Epithelial cell of prostate (primary cell): Measurements from ENCODE around the gene BPIFB1.

ENCODE experiments used
- DNase-seq: peaks from one replicate; pipeline ENCODE4 v3.0.0-alpha.2; 2011; ENCODE audit warnings: low read depth, low spot score
- H3K27ac ChIP-seq: fragments of 450-650 bp; 2 replicates; pipeline ENCODE4 v1.5.1; 2017; ENCODE audit warnings: mild to moderate bottlenecking

Gene BPIFB1

DNA sequence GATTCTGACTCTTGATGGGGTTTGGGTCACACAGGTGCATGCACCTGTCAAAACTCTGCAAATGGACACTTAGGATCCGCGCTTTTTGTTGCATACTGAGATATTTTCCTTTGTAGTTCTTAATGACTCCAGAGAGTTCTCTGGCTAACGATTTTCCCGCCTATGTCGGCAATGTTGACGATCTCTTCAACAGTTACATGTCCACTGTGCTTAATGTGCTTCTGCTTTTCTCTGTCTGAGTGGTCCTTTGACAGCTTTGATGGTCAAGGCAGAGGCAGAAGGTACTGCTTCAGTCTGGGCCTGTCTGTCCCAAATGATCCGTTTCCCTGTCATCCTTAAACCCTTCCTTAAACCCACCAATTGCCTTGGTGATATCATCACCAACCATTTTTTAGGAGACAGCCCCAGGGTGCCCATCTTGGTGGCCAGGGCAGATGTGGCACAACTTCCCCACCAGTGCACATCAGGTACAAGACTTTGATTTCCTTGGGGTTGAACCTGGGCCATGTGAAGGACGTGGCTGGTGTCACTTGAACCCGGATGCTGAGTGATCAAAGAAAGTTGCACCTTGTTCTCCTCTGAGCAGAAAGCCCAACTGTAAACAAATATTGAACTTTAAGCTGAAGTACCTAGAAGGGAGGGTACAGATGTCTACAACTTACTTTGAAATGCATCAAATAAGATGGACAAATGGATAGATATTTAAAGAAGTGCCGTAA is 10.7 kb upstream of the BPIFB1 start:
- H3K27ac ChIP-seq, result no peak overlapping the region
- DNase-seq, result no peak

DNA sequence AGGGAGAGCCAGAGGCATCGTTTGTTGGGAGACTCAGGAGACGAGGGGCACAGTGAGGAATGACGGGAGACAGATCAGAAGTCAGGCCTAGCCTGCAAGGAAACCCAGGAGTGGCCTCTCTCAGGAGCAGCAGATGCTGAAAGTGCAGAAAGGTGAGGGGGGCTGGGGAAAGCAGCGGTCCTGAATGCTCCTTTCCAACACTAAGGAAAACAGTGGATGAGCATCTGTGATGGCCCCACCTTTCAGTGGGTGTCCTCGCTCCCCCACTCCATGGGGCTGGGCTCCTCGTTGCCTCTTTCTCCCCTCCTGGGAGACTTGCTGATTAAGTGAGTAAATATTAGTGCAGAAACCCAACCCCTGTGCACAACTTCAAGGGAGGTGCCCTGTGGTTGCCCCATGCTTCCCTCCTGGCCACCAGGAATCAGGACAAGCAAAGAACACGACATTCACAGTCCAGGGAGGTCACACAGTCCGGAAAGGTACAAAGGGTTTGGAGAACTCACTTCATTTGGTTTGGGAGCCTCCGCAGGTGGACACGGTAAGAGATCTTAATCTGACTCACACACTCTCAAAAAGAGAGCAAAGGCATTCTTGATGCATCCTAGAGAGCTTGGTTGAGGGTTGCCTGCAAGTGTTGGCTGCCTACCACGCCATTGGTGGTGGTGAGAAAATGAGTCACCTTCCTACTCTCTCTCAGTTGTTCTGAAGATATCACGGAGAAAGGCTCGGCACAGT is 9.7 kb upstream of the BPIFB1 start:
- DNase-seq, result no peak
- H3K27ac ChIP-seq, result no peak overlapping the region

DNA sequence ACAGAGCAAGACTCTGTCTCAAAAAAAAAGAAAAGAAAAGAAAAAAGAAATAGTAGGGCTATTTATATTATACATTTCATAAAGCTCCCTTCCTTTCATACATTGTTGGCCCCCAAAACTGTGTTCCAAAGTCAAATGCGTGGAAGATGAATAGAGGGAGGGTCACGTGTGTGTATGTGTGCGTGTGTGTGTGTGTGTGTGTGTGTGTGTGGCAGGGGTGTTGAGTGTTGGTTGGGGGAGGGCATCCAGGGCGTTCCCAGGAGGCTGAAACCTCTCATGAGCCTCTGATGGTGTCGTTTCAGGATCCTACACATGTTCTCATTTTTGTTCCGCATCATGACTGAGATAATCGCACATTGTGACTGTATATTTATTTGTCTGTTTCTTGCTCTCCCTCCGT is 7.8 kb upstream of the BPIFB1 start:
- no peak for DNase-seq
- H3K27ac ChIP-seq, result no peak overlapping the region

DNA sequence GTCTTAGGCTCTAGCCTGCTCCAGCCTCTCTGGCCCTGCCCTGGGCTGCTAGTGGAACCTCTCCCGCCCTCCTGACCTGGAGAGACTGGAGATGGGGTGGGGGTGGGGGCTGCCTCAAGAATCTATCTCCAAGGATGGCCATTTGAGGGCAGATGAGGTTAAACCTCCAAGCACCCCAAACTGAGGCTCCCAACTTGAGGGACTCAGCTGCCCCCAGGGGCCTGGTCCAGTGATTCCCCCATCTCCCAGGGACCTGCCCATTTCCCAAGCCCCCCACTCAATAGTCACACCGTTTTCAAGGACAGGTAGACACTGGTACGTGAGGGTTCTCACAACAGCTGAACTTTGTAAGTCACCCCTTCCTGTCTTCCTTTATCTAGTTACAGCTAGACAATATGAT is 7.1 kb upstream of the BPIFB1 start:
- no peak for DNase-seq

DNA sequence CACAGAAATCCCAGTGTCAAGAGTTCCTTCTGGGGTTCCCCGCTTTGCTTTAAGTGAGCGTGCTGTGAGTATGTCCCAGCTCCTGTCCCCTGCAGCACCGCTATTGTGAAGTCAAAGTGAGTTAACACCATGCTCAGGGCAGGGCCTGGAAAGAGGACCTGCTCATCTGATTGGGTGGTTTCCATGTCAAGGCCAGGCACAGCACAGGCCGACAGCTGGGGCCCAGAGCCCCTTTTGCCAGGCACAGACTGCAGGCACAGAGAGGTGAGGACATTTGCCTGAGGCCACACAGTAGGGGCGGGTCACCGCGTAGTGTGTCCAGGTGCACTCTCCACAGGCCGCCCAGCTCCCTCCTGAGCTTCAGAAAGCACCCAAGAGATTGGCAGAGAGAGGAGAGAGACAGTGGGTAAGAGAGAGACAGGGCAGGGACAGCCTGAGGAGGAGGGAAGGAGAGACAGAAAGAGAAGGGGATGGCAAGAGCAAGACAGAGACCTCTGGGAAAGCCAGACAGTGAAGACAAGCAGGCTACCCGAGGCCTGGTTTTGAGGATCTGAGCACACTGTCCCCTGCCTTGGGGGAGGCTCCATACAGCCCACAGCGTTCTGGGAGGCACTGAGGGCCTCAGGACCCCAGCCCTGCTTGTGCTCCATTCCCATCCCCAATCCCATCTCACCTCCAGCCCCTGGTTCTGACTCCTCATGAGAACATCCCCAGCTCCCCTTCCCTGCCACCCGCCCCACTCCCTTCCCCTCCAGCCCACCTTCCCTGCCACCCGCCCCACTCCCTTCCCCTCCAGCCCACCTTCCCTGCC is 6.5 kb upstream of the BPIFB1 start:
- no peak overlapping the region for H3K27ac ChIP-seq
- no peak for DNase-seq

More for the DNA sequence above, 7.1 kb upstream of the BPIFB1 start:
- no peak overlapping the region for H3K27ac ChIP-seq

DNA sequence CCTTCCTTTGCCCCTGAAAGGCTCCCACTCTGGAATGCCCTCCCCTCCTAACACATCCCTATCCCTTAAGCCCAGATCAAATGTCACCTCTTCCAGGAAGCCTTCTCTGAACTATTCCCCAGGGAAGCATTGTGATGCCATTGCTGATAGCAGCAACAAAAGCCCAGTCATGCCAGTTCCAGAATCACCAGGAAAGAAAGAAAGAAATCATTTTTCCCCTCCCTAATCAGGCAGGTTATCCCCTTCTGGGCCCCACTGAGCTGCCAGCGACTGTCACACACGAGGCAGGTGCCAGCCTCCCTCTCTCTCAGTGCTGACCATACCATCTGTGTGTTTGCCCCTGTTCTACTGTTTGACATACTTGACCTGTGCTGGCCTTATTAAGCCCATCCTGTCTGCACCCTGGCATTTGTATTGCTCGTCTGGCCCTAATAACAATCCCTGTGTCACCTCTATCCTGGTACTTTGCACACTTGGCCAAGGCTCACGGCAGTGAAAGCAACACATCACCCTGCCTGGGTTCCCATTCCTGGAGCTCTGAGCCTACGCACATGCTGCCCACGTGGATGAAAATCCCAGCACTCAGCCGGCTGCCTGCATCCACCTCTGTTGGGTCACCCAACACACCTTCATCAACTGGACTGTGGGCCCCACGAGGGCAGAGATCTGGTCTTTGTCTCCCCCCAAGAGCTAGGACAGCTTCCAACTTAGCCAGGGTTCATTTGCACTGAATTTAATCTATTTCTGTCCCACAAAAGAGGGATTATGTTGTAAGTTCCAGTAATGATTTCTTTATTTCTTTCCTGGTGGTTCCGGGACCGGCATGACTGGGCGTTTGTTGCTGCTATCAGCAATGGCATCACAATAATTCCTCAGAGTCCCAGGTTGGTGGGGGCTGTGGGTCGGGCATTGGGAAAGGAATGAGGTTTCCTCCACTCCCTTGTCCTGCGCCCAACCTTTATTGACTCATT is 5.3 kb upstream of the BPIFB1 start:
- no peak overlapping the region for H3K27ac ChIP-seq
- no peak for DNase-seq

DNA sequence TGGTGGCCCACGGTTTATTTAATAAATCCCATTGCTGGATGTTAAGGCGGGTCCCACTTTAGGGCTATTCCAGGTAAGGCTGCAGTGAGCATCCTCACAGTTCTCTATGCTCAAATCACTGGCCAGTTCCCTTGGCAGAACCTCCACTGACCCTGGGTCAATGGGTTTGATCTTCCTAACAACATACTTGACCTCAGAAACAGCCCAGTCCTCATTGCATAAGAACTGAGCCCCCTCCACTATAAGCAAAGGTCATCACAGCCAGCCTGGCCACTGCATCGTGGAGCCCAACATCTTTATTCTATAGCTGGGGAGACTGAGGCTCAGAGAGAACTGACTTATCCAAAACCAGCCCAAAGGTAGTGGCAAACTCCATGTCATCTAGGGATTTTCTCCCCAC is 4.3 kb upstream of the BPIFB1 start:
- no peak overlapping the region for H3K27ac ChIP-seq
- no peak for DNase-seq

DNA sequence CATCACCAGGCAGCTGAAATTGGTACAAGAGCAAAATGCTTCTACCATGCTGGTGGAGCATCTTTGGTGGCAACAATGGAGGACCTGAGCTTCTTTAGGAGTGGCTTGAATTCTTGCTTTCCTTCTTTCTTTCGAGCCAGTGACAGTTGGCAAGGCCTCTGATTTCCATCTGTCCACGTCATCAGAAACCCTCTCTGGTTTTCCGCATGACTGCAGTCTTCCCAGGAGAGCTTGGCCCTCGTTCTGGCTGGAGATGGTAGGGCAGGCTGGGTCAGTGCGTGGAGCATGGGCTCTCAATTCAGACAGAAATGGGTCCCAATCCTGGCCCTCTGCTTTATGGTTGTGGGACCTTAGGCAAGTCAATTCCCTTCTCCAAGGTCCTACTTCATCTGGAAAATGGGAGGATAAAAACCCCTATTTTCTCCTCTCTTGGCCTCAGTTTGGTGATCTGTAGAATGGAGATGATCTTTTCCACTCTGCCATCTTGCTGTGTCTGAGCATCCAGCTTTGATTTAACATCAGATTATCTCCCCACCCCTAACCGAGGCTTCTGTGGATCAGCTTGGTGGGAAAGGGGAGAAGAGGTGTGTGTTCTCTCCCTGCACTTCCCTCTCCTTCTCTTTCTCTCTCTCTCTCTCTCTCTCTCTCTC is 3.6 kb upstream of the BPIFB1 start:
- no peak overlapping the region for H3K27ac ChIP-seq
- no peak for DNase-seq

DNA sequence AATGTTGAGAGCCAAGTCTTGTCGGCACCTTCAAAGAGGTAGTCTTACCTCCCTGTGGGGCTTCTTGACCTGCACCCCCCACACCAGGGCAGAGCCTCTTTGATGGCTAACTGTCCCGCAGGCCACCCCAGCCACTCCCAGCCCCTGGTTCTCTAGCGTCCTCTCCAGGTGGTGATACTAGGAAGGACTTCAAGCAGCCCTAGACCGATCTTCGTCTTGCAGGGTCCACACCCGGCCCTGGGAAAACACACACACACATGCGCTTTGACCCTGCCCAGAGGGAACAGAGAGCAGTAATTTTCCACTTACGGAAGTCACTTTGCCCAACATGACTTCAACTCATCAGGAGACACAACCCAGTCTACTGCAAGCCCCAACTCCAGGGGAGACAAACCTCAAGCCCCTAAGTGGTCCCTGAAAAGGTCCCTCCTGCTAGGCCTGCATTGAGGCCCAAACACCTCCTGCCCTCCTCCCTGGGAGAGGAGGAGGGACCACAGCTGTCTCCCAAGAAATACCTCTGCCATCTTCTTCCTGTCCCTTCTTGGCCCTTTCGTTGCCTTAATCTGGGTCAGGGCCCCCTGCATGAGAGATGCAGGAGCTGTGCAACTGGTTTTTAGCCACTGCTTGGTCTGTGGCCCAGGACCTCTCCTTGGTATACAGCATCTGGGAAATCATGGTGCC is 2.9 kb upstream of the BPIFB1 start:
- H3K27ac ChIP-seq, result no peak overlapping the region
- no peak for DNase-seq

DNA sequence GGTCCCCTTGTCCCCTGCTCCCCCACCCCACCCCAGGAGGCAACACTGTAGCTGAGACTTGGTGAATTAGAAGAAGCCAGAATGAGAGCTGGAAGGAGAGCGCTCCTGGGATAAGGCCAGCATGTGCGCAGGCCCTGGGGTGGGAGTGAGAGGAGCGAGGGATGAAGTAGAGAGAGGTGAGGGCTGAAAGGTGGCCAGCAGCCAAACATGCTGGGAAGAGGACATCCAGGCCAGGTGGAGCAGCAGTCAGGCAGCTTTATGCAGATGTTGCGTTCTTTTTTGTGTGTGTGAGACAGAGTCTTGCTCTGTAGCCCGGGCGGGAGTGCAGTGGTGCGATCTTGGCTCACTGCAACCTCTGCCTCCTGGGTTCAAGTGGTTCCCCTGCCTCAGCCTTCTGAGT is 2.2 kb upstream of the BPIFB1 start:
- DNase-seq, result no peak
- H3K27ac ChIP-seq, result no peak overlapping the region

DNA sequence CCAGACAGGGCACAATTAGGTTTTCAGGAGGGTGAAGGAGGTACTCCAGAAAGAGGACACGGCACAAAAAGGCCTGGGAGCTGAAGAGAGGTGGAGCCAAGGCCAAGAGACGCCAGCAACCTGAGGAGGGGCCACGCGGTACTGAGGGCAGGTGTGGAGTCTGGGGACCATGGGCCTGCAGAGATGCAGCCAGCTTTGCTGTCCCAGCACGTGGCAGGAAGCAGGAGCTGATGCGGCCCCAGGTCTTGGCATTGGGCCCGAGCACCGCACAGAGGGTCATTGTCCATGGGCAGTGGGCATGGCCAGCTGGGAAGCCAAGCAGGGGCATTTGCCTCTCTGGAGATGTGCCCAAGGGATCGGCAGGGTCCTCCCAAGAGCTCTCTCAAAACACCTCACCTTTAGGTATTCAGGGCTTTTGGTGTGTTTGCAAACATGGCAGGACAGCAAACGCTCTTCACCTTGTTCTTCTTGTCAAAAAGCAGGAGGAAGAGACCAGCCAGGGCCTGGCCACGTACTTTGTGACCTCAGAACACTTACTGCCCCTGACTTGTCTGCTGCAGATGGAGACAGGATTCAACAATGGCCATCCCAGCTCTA is 1.4 kb upstream of the BPIFB1 start:
- no peak overlapping the region for H3K27ac ChIP-seq
- DNase-seq, result no peak

DNA sequence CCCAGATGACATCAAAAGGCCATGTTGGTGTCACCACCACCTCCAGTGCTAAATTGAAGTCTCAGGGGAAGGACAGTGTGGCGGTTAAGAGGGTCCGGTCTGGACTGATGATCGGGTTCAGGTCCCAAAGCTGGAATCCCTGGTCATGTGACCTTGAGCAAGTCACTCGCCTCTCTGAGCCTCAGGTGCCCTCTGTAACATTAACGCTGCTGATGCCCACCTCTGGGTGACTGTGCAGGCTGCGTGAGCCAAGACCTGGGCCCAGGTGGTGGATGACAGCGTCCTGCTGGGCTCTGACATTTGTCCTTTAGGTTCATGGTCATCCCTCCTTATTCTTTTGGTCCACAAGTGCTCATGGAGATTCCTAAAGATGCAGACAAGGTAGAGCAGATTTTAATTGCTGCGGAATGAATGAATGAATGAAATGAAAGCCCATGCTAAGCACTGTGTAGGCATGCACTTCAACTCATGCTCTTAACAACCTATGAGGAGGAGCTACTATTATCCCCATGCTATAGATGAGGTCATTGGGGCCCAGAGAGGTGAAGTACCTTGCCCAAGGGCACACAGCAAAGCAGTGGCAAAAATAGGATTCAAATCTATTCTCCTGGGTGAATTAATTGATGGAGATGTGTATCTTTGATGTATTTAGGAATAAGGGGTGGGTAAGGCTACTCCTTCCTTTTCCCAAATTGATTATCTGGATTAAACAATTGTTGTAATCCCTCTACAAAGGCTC is 649 bp upstream of the BPIFB1 start:
- no peak for DNase-seq
- H3K27ac ChIP-seq, result no peak overlapping the region

DNA sequence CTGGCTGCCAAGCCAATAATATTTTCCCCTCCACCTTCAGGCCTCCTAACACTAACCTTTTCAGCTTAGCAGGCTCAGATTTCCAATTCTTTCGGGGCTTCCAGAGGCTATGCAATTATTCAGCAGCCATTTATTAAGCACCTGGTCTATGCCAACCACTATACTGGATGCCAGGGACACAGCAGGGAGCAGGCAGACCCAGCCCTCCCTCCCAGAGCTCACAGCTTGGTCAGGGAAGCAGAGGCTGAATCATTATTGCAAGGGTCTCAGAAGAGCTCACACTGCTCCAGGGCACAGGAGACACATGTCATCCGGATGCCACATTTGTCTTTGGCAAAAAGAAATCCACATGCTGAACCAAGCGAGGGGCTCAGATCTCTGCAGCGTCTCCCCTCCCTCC is 1.3 kb downstream of the BPIFB1 start:
- DNase-seq, result no peak
- no peak overlapping the region for H3K27ac ChIP-seq

DNA sequence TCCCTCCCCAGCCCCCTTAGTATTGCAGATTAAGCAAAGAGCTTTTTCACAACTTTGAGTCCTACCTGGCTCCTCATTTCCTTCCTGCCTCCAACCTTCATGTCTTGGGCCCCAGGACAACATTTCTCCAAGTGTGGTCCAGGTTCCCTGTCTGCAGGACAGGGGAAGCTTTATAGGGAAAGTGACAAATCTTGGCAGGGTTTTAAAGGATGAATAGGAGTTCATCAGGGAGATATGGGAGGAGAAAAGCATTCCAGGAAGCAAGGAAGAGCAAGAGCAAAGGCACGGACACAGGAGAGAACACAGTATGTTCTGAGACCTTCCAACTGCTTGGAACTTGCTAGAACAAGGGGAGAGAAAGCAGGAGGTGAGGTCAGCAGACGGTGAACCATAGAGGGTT is 1.9 kb downstream of the BPIFB1 start:
- no peak overlapping the region for H3K27ac ChIP-seq
- no peak for DNase-seq

DNA sequence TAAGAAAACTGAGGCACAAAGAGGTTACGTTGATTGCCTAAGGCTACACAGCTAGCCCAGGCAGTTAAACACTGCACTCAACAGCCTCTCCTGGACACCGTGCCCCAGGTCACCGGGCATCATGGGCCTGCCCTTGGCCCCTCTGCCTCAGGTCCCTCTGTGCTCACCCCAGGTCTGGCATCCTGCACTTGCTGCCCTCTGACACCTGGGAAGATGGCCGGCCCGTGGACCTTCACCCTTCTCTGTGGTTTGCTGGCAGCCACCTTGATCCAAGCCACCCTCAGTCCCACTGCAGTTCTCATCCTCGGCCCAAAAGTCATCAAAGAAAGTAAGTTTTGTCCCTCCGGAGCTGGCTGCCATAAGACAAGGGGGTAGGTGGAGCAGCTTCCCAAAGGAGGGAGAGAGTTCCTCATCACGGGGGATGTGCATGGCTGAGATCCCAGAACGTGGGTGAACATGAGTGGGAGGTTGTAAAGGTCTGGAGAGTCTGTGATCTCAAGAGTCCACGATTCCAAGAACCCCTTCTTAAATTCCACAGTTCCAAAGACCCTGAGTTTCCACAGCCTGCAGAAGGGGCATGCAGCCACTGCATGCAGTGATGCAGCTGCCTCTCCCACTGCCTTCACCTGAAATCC is 3.0 kb downstream of the BPIFB1 start:
- DNase-seq, result no peak
- no peak overlapping the region for H3K27ac ChIP-seq

DNA sequence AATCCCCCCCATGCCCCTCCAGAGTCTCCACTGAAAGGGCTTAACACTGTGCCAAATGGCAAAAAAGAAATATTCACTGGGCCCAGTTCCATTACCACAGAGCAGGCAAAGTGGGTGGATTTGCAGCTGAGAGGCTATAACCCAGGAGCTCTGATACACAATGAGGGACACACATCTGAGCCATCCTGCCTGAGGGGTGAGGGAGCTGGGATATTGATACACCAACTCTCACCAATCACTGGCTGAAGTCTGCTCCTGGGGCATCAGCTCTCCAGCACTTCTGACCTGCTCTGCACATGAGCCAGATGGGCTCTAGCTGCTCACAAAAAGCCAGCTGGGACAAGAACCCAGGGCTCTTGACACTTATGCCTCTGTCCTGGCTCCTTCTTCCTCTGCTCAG is 4.9 kb downstream of the BPIFB1 start:
- no peak for DNase-seq
- no peak overlapping the region for H3K27ac ChIP-seq

DNA sequence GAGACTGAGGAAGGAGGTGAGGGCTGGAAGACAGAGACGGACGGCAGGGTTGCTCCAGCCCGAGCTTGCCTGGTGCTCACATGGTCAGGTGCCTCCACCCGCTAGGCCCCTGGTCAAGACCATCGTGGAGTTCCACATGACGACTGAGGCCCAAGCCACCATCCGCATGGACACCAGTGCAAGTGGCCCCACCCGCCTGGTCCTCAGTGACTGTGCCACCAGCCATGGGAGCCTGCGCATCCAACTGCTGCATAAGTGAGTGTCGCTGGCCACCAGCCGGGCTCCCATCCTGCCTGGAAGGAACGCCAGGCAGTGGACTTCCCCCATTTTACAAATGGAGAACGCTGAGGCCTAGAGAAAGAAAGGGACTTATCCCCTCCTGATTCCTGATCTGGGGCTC is 7.8 kb downstream of the BPIFB1 start:
- DNase-seq, result no peak
- H3K27ac ChIP-seq, result no peak overlapping the region

DNA sequence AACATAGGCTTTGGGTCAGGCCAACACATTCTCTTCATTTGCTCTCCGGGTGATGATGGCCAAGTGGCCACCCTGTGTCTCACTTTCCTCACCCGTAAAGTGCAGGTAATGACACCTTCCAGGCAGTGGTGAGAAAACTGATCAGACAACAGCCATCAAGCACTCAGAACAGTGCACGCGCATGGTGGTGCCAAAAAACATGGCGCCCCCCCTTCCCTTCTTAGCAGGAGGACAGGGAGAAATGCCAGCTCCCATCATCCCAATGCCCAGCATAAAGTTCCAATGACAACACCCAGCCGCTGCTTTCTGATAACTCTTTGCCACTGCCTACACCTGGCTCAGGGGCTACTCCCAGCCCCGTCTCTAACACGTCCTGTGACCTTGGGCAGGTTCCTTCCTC is 8.4 kb downstream of the BPIFB1 start:
- H3K27ac ChIP-seq, result no peak overlapping the region
- no peak for DNase-seq
